HG03095 (cell line): Measurements from ENCODE around the gene DOCK9.

Source experiments
- ATAC-seq: cut with Tn5 transposase; IDR thresholded peaks from one replicate; pipeline ENCODE4 v1.9.1; 2021; ENCODE audit warnings: moderate library complexity; ENCODE audit not compliant: unreplicated experiment

The DOCK9 gene

GRCh38 chr13:98803111-98803561 lies 174.7 kb downstream of the DOCK9 start:
- ATAC-seq = no peak

GRCh38 chr13:98802559-98802958 lies 175.3 kb downstream of the DOCK9 start:
- no peak for ATAC-seq

- no peak for ATAC-seq
Observed at GRCh38 chr13:98801626-98802418, 176.0 kb downstream of the DOCK9 start.

DNA sequence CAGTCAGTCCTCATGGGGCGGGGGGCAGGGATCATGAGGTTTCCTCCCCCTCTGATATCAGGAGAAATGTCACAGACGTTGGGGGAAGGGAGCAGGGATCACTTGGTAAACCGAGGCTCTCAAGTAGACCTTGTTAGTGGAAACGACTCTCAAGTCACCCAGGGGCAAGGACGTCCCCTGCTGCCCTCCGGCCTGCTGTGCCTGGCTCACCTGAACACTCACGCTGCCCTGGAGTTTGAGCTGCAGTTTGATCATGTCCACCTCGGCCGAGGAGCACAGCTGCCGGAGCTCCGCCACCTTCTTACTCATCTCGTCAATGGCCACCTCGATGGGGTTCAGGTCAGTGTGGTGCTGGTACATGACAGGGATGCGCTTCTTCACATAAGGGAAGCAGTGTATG lies 177.8 kb downstream of the DOCK9 start:
- no peak for ATAC-seq

DNA sequence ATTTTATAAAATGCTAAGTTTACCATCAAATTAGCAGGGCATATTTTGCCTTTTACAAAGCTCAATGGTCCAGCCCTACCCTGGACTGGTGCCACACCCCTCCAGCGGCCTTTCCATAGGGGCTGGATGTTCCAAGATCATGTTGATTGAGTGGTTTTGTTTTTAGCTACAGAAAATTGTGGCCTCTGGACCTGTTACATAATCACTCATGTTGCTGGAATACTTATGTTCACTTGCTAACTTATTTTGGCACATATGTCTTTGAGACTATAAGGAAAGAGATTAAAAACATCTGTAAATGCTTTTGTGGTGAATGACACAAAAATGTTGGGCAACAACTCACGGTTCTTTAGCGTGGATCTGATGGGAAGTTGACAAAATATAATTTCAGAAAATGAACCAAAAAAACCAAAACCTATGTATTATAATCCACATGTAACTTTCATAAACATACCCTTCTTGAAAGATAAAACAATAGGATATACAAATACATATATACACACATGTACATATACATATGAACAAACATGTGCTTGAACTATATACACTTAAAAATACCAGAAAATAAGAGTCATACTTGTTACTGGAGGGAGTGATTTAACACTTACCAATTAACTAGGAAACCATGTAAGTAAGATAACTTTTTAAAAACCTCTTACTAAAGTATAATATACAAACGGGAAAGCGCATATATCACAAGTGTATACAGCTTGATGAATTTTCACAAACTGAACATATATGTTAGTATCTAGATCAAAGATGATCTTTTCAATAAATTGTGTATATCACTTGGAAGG lies 178.8 kb downstream of the DOCK9 start:
- ATAC-seq = no peak

- ATAC-seq = no peak
Observed at GRCh38 chr13:98797456-98797855, 180.4 kb downstream of the DOCK9 start.

GRCh38 chr13:98796798-98797197 lies 181.1 kb downstream of the DOCK9 start:
- ATAC-seq = no peak

- no peak for ATAC-seq
Observed at GRCh38 chr13:98796191-98796590, 181.7 kb downstream of the DOCK9 start.

- ATAC-seq = no peak
Observed at GRCh38 chr13:98795220-98795619, 182.6 kb downstream of the DOCK9 start.

DNA sequence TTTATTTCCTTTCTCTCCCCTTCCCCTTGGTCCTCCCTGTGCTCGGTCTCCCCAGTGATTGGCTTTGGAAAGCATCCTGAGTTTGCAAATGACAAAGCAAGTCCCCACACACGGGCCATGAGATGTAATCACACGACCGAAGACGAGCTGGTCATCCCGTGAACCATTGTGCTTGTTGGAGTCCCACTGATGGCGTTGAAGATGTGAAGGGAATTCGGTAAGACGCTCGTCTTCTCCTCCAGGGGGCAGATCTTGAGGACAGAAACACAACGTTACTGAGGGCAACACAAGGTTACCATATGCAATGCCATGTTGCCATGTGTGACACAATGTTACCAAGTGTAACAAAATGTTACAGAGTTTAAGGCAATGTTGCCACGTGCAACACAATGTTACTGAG lies 183.4 kb downstream of the DOCK9 start:
- ATAC-seq = no peak

DNA sequence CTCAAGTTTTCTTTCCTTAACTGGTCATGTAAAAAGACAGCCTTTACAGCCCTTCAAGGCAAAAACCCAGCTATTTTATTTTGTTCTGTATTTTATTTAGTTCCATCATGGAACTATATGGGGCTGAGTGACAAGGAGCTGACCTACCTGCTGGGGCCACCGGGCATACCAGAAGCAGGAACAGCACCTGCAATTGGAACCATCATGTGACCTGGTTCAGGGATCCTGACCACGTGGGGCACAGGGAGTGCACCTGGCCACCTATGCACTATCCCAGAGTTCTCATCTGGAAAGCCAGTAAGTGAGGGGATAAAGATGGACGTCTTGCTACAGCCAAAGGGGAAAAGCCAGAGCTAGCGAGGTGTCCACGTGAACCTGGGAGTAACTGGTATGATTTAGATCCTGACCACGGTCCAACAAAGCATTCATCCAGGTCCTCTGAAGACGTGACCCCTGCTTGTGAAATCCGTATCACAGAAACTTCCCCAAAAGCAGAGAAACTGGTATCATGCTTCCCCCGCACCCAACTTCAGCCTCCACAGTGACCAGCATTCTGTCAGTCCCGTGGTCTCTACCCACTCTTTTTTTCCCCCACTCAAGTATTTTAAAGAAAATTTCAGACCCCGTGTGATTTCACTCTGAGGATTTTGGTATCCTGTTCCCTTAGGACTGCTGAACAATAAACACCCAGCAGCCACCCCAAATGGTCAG lies 184.9 kb downstream of the DOCK9 start:
- ATAC-seq = no peak

DNA sequence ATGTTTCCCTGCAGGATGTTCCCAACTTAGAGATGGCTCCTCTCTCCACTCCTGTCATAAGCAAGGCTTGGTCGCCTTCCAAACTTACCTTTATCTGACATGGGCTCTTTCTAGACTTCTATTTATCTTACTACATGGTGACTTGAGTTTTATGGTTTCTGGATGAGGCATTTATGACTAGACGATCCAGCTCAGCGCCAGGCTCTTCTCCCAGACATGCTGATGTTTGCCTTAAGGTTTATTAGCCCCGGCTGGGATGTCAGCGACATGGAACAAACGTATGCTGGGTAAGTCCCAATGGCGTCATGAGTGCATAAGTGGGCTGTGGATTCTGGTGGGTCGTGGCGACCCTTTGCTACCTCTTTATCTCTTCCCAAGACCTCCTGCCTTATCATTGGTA lies 185.5 kb downstream of the DOCK9 start:
- no peak for ATAC-seq

GRCh38 chr13:98791611-98792010 lies 186.3 kb downstream of the DOCK9 start:
- no peak for ATAC-seq

DNA sequence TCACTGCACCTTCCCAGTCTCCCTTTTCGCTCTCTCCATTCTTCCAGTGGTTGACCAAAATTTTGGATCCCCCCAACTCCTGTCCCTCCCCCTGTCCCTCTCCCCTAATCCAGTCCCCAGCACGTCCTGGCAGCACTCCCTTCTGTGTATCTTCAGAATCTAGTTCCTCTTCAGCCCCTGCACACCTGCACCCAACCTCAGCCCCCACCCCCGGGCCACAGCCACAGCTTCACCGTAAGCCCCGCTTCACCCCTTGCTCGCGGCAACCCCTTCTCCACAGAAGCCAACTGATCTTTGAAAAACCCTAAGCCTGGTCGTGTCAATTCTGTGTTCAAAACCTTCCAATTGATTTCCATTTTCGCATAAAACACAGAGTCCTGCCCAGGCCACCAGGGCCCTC lies 189.9 kb downstream of the DOCK9 start:
- no peak for ATAC-seq

DNA sequence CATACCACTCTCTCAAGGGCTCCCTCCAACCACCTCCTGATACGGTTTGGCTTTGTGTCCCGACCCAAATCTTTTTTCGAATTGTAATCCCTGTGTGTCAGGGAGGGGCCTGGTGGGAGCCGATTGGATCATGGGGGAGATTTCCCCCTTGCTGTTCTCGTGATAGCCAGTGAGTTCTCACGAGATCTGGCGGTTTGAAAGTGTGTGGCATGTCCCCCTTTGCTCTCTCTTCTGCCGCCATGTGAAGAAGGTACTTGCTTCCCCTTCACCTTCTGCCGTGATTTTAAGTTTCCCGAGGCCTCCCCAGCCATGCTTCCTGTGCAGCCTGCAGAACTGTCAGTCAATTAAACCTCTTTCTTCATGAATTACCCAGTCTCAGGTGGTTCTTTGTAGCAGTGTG lies 190.7 kb downstream of the DOCK9 start:
- ATAC-seq = no peak

GRCh38 chr13:98786023-98786422 lies 191.8 kb downstream of the DOCK9 start:
- ATAC-seq = no peak

GRCh38 chr13:98785405-98785804 lies 192.5 kb downstream of the DOCK9 start:
- ATAC-seq = no peak

- no peak for ATAC-seq
Observed at GRCh38 chr13:98784666-98785065, 193.2 kb downstream of the DOCK9 start.

DNA sequence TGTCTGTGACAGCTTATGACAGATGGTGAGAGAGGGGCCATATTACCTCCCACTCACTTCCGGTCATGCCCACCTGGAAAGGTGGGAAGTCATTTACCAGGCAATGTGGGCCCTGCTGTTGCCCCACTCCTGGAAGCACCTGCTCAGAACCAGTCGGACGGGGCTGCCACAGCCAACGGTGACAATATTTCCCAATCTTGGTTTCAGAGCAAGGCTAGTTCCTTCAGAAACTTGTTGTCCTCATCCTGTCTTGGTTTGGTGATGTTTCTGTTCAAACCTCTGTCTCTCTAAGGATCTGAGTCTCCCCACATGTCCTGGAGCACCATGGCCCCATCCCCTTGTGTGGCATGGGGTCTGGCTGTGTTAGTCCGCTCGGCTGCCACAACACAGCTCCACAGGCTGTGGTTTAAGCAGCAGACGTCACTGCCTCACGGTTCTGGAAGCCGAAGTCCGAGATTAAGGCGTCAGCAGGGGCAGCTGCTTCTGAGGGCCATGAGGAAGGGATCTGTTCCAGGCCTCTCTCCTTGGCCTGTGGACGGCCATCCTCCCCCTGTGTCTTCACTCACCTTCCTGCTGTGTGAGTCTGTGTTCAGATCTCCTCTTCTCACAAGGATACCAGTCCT lies 193.9 kb downstream of the DOCK9 start:
- no peak for ATAC-seq

- no peak for ATAC-seq
Observed at GRCh38 chr13:98782654-98783053, 195.2 kb downstream of the DOCK9 start.

DNA sequence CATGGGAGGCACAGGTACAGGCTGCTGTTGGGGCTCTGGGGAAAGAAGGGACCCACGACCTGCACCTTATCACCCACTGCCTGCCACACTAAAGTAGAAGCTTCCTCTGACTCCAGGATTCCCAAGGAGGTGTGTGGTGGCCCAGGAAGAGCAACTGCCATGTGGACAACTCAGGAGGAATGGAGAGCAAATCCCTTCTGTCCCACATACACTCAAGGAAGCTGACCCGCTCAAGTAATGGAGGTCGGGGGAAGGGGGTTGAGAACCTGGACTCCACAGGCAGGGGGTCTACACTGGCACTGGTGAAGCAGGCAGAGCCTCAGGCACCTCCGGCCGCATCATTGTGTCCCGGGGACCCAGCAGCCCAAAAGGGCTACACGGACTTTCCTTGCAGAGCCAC lies 196.0 kb downstream of the DOCK9 start:
- ATAC-seq = no peak
